ENCODE results near the gene ANKH. TPM values are rescaled to one million over a fixed set of nuclear protein-coding genes. Genes with fewer than 3 reads are reported as not detected.

Gene ANKH
- total RNA-seq, 8 experiments from 2014 or later = 4.6 to 57.0 (median 13.0) TPM

DNA sequence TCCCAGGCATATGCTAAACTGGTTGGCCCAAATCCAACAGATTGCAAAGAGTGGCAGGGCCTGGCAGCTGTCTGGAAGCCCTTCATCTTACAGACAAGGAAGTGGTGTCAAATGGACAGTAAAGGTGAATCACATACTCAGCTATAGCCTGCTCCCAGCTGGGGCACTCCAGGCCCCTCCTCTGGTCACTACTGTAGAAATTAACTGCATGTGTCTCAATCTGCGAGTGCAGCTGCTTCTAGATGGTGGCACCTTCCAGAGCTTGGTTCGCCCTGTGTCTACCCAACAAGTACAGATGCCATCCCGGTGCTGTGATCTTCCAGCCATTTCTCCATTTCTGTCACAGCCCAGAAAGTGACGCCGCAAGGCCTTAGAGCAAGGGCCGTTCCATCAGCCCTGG, 156.9 kb downstream of the ANKH start:
- ATAC-seq (replicated peaks in 6 of 8) = peak in 3 of 8 experiments; percentile 22 to 60 (median 41)
- WGBS, 10 experiments = 80 to 100% (median 100%) methylated on average over 1 to 5 of the region's 6 CpGs; no CpG with 5 or more reads in 4 of the 10 experiments
- Histone ChIP-seq H3K4me3 (no peak overlapping the region), H3K27ac (no peak overlapping the region), H3K4me1 (replicated peaks in 1 of 2) (no peaks in the 10 kb centered on the region)
- in situ Hi-C loops (cut with MboI; ENCODE audit: low pct_unique_long_range_greater_than_20kb in 2 of 9, low sequenced_read_pairs in 9 of 9, unreplicated experiment in 9 of 9) = loop anchor here in 1 of 9 experiments (10.0 kb wide), 1 partner anchor 300 kb away; no protein-coding TSS in a partner anchor

DNA sequence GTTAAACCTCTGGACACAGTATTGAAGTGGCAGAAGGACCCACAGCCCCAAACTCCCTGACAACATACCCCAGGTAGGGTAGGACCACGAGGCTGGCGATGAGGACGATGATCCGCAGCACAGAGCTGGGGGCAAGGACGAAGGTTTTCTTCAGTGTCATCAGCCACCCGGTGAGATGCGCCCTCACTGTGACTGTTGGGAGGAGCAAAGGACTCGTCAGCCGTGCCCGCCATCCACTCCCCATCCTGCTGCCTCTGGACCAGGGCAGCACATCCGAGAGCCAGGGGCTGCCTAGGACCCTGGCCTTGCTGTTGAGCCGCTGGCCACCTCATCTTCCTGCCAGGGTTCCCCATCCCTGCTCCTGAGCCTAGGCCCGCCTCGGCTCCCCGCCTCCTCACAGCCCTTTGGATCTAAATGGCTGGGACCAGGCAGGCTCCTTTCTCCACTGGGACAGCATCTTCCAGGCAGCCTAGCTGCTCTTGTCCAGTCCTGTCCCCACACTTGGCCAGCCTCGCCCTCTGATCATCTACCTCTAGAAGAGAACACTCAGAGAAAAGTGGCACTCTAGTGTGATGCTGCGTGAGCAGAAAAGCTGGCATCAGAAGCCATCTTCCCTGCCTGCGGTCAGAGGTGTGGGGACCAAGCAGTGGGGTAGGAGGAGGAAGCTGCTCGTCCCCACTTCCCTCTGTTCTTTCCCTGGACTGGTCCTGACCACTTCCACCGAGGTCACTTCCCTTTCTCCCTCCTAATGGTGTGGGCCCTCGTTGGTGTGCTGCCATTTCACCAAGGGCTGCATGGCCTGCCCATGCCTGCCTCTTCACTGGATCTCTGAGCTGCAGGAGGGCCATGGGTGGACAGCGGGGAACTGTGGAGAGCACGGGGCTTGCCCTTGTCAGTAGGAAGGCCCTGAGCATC, 157.8 kb downstream of the ANKH start:
- no peak overlapping the region for H3K4me3 ChIP-seq
- in situ Hi-C loops (cut with MboI; ENCODE audit: low pct_unique_long_range_greater_than_20kb in 2 of 9, low sequenced_read_pairs in 9 of 9, unreplicated experiment in 9 of 9) = loop anchor here in 1 of 9 experiments (10.0 kb wide), 1 partner anchor 301 kb away; no protein-coding TSS in a partner anchor
- no peaks in the 10 kb centered on the region for H3K4me1 ChIP-seq (replicated peaks in 1 of 2)
- ATAC-seq (replicated peaks in 6 of 8) = no peak
- H3K27ac ChIP-seq = no peak overlapping the region
- 97 to 100% (median 100%) methylated on average over 1 to 6 of the region's 23 CpGs; no CpG with 5 or more reads in 6 of the 10 experiments for WGBS, 10 experiments

DNA sequence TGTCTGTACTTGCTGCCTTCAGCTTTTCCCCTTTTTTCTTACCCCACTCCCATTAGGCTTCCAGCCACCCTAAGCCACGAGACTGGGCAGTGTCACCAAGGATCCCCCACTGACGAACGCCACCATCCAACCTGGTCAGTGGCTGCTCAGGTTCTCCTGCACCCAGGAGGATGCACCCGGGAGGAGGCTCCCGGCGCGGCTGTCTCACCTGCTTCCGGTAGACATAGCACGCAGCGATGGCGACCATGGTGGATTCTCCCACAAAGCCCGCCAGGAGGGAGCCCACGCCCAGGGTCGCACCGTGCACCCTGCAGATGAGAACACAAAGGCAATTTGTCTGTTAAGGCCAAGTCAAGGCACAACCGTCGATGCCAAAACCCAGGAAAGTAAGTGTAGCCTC, 158.9 kb downstream of the ANKH start:
- H3K27ac ChIP-seq = no peak overlapping the region
- no peaks in the 10 kb centered on the region for H3K4me1 ChIP-seq (replicated peaks in 1 of 2)
- in situ Hi-C loops (cut with MboI; ENCODE audit: low pct_unique_long_range_greater_than_20kb in 2 of 9, low sequenced_read_pairs in 9 of 9, unreplicated experiment in 9 of 9) = loop anchor here in 1 of 9 experiments (10.0 kb wide), 1 partner anchor 302 kb away; no protein-coding TSS in a partner anchor
- no peak for ATAC-seq (replicated peaks in 6 of 8)
- 80 to 100% (median 98%) methylated on average over 1 to 9 of the region's 17 CpGs; no CpG with 5 or more reads in 3 of the 10 experiments for WGBS, 10 experiments
- no peak overlapping the region for H3K4me3 ChIP-seq

DNA sequence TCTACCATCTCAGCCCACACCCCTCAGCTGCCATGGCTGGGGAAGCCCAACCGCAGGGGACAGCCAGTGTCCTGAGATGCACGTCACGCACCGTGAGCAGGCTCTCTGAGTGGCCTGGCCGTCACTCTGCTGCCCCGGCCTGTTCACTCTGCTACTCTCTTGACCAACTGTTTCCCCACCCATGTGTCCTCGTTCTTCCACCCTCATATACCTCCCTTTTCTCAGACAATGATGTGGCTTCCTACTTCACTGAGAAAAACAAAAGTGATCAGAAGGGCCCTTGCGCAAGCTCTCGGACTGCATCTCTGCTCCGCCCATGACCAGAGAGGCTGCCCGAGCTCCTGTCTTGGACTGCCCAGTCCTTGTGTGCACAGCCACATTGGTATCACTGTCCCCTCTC, 159.4 kb downstream of the ANKH start:
- 87 to 100% (median 100%) methylated on average over 1 to 4 of the region's 11 CpGs; no CpG with 5 or more reads in 6 of the 10 experiments for WGBS, 10 experiments
- no peak for ATAC-seq (replicated peaks in 6 of 8)
- in situ Hi-C loops (cut with MboI; ENCODE audit: low pct_unique_long_range_greater_than_20kb in 2 of 9, low sequenced_read_pairs in 9 of 9, unreplicated experiment in 9 of 9) = loop anchor here in 1 of 9 experiments (10.0 kb wide), 1 partner anchor 303 kb away; no protein-coding TSS in a partner anchor
- Histone ChIP-seq H3K4me3 (no peak overlapping the region), H3K27ac (no peak overlapping the region), H3K4me1 (replicated peaks in 1 of 2) (no peaks in the 10 kb centered on the region)

DNA sequence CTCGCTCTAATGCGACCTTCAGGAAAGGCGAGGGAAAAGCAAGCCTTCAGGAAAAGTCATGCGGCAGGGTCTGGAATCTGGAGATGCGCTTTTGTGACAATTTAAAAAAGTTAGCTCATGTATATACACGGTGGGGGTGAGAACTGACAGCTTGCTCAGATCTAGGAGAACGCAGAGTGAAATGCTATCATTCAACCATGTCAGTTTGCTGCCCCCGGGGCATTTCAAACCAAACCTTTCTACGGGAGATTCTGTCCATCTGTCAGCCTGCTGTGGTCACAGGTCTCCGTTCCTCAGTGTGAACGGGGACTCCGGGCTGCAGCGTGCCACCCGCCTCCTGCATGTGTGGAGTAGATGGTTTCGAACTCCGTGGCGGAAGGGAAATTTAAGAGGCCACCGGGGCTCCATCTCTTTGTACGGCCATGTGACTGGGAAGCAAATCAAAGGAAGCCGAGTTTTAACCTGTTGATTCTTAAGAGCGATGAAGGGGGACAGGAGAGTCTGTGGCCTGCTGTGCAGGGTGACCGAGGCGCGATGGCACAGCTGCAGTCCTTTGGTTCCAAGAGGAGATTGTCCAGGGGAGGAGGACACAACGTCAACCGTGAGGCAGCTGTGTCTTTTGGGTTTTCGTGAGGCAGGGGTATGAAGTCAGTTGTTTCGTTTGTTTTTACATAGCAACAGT, 161.1 kb downstream of the ANKH start:
- Histone ChIP-seq H3K4me1 (replicated peaks in 1 of 2) (no peaks in the 10 kb centered on the region), H3K27ac (no peak overlapping the region), H3K4me3 (no peak overlapping the region)
- 70 to 100% (median 91%) methylated on average over 2 to 17 of the region's 28 CpGs for WGBS, 10 experiments
- in situ Hi-C loops (cut with MboI; ENCODE audit: low pct_unique_long_range_greater_than_20kb in 2 of 9, low sequenced_read_pairs in 9 of 9, unreplicated experiment in 9 of 9) = loop anchor here in 1 of 9 experiments (10.0 kb wide), 1 partner anchor 304 kb away; no protein-coding TSS in a partner anchor
- no peak for ATAC-seq (replicated peaks in 6 of 8)

DNA sequence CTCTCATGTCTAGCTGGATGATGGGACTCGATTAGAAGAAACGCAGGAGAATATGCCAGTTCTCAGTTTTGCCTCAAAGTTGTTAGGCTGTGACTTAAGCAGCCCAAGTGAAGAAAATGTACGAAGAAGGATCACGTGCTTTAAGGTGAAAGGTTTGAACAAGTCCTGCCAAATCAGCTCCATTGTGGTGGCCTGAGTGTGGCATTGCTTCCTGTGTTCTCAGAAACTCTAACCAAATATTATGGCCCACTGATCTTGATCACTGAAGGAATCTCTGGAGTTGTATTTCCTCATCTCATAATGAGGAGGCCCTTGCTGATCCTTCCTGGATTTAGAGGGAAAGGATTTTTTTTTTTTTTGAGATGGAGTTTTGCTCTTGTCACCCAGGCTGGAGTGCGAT, 163.0 kb downstream of the ANKH start:
- in situ Hi-C loops (cut with MboI; ENCODE audit: low pct_unique_long_range_greater_than_20kb in 2 of 9, low sequenced_read_pairs in 9 of 9, unreplicated experiment in 9 of 9) = no loop called here
- ATAC-seq (replicated peaks in 6 of 8) = no peak
- H3K4me3 ChIP-seq = no peak overlapping the region
- 90 to 100% (median 100%) methylated on average over 2 to 5 of the region's 5 CpGs; no CpG with 5 or more reads in 1 of the 10 experiments for WGBS, 10 experiments
- H3K27ac ChIP-seq = no peak overlapping the region
- no peaks in the 10 kb centered on the region for H3K4me1 ChIP-seq (replicated peaks in 1 of 2)

DNA sequence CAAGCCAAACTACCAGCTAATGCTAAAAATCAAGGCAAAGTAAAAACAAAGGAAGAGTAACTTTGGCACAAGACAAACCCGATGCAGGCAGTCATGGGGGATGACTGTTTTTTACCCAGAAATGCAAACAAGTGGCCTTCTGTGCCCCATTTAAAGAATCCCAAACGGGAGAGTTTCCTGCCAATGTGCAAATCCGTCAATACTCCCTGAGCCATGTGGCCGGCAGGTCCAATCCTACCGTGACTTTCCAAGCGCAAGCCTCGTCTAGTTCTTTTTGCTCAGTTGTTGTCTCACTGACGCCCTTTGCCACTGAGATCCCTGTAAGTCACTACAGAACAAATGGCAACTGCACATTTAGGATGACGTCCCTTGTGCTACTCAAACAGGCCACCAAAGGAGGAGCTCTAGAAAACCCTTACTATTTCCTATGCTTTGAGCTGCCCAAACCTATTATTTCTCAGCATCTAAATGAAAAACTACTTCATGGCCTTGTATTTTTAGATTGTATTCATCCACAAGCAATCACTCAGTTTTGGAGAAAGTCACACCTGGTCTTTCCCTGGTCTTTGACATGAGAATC, 163.7 kb downstream of the ANKH start:
- no peak for ATAC-seq (replicated peaks in 6 of 8)
- in situ Hi-C loops (cut with MboI; ENCODE audit: low pct_unique_long_range_greater_than_20kb in 2 of 9, low sequenced_read_pairs in 9 of 9, unreplicated experiment in 9 of 9) = no loop called here
- Histone ChIP-seq H3K4me1 (replicated peaks in 1 of 2) (no peaks in the 10 kb centered on the region), H3K27ac (no peak overlapping the region), H3K4me3 (no peak overlapping the region)
- WGBS, 10 experiments = 73 to 100% (median 94%) methylated on average over 1 to 9 of the region's 9 CpGs; no CpG with 5 or more reads in 1 of the 10 experiments

DNA sequence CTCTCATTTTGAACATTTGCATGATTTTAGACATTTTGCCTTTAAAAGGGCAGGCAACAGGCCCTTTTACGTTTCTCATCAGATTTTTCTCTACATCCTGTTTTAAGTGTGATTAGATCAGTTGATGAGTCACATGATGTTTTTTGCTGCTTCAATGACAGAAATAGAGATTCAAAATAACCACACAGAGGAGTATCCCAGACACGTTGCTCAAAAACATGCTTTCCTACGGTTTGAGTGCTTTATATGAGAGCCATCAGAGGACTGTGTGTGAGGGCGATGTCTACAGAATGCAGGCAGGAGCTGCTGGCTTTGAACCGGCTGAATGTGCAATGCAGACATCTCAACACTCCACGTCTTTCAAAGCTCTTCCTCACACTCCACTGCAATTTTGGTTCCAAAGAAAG, 165.0 kb downstream of the ANKH start:
- in situ Hi-C loops (cut with MboI; ENCODE audit: low pct_unique_long_range_greater_than_20kb in 2 of 9, low sequenced_read_pairs in 9 of 9, unreplicated experiment in 9 of 9) = no loop called here
- Histone ChIP-seq H3K4me3 (no peak overlapping the region), H3K27ac (no peak overlapping the region), H3K4me1 (replicated peaks in 1 of 2) (no peaks in the 10 kb centered on the region)
- peak in 4 of 8 experiments; percentile 35 to 77 (median 60) for ATAC-seq (replicated peaks in 6 of 8)
- WGBS, 10 experiments = 55 to 100% (median 85%) methylated on average over 1 to 5 of the region's 6 CpGs; no CpG with 5 or more reads in 3 of the 10 experiments

DNA sequence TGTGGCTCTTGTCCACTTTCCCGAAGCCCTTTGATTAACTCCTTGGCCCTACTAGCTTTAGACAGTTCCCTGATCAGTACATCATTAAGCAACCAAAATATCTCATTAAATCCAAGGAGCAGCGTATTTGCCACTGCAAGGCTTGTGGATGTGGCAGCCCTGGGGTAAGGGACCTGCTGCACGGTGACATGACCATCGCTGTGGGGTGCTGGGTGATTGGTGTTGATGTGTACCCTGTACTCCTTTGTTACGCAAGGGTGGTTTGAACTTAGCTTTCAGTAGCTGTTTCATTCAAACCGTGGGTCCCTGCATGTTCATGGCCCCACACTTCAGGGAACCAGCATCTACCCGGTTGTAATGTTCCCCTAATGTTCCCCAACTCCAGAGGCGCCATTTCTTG, 166.0 kb downstream of the ANKH start:
- in situ Hi-C loops (cut with MboI; ENCODE audit: low pct_unique_long_range_greater_than_20kb in 2 of 9, low sequenced_read_pairs in 9 of 9, unreplicated experiment in 9 of 9) = no loop called here
- Histone ChIP-seq H3K27ac (no peak overlapping the region), H3K4me1 (replicated peaks in 1 of 2) (no peaks in the 10 kb centered on the region), H3K4me3 (no peak overlapping the region)
- ATAC-seq (replicated peaks in 6 of 8) = no peak
- WGBS, 10 experiments = 50 to 100% (median 92%) methylated on average over 1 to 6 of the region's 8 CpGs; no CpG with 5 or more reads in 1 of the 10 experiments

DNA sequence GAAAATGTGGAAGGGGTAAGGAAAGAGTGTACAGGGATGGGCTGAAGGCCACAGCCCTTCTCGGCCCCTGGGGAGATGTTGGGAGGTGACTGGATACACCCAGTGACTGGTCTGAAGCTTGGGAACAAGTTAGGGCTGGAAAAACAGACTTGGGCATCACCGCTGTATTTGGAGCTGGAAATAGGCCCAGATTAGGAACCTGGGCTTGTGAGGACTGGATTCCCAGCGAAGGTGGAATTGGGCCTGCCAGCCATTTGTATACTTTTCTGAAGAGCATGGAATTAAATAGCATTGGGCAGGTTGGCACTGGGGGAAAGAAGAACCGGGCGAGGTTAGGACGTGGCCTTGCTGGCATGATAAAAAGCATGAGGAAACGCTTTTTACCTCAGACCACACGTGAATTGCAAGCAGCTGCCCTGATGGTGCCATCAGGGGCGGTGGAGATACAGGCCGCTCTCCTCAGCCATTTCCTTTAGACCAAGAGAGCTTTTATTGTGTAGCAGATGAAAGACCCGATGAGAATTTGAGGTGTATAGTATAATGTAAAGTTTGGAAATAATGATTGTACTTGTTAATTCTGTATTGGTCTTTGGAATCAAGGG, 169.2 kb downstream of the ANKH start:
- H3K4me3 ChIP-seq = no peak overlapping the region
- WGBS, 10 experiments = 60 to 100% (median 95%) methylated on average over 1 to 7 of the region's 11 CpGs; no CpG with 5 or more reads in 2 of the 10 experiments
- peak in 1 of 8 experiments; percentile 33 for ATAC-seq (replicated peaks in 6 of 8)
- in situ Hi-C loops (cut with MboI; ENCODE audit: low pct_unique_long_range_greater_than_20kb in 2 of 9, low sequenced_read_pairs in 9 of 9, unreplicated experiment in 9 of 9) = no loop called here
- H3K27ac ChIP-seq = no peak overlapping the region
- no peaks in the 10 kb centered on the region for H3K4me1 ChIP-seq (replicated peaks in 1 of 2)

DNA sequence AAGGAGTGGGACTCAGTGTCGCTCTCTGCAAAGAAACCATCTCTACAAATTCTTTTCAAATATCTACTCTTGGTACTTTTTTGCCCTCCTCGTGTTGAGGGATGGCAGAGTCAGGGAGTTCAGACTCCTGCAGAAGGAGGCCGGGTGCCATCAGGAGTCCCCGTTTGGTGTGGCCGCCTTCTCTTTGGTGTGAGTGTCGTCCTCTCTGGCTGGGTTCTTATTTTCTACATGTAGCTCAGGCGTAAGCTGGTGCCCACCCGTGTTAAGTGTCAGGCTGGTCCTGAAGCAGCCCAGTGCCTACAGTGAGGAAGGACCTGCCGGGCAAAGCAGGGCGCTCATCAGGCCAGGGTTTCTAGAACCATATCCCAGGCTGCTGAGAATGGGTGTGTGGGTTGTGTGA, 170.0 kb downstream of the ANKH start:
- in situ Hi-C loops (cut with MboI; ENCODE audit: low pct_unique_long_range_greater_than_20kb in 2 of 9, low sequenced_read_pairs in 9 of 9, unreplicated experiment in 9 of 9) = no loop called here
- Histone ChIP-seq H3K4me1 (replicated peaks in 1 of 2) (no peaks in the 10 kb centered on the region), H3K27ac (no peak overlapping the region), H3K4me3 (no peak overlapping the region)
- no peak for ATAC-seq (replicated peaks in 6 of 8)
- 80 to 100% (median 100%) methylated on average over 1 to 6 of the region's 10 CpGs; no CpG with 5 or more reads in 6 of the 10 experiments for WGBS, 10 experiments
